Mesendoderm (in vitro differentiated cells): ENCODE data around the gene SLC25A43.

Experiments used
- DNase-seq: peaks from one replicate; pipeline ENCODE4 v3.0.0; 2013
- H2AK5ac ChIP-seq: 2 replicates; pipeline ENCODE4 v1.6.1; 2013; ENCODE audit warnings: low read length, inconsistent platforms
- H2BK120ac ChIP-seq: 2 replicates; pipeline ENCODE4 v1.6.1; 2013; ENCODE audit warnings: low read depth, mild to moderate bottlenecking, low read length, moderate library complexity, mixed read lengths
- H2BK15ac ChIP-seq: replicated peaks from 2 replicates; pipeline ENCODE4 v1.6.1; 2013; ENCODE audit warnings: low read depth, mild to moderate bottlenecking, moderate library complexity
- H2BK5ac ChIP-seq: 2 replicates; pipeline ENCODE4 v1.6.1; 2013; ENCODE audit warnings: low read length, inconsistent platforms
- H3K18ac ChIP-seq: 2 replicates; pipeline ENCODE4 v1.6.1; 2013; ENCODE audit warnings: mild to moderate bottlenecking, low read length, mixed read lengths
- H3K23ac ChIP-seq: one replicate; pipeline ENCODE4 v1.6.1; 2013; ENCODE audit warnings: low read length
- H3K27ac ChIP-seq: 2 replicates; pipeline ENCODE4 v1.5.1; 2013; ENCODE audit warnings: low read depth, mild to moderate bottlenecking, inconsistent platforms, low read length, moderate library complexity
- H3K27me3 ChIP-seq: 2 replicates; pipeline ENCODE4 v1.6.1; 2013; ENCODE audit warnings: low read length, control low read depth, mild to moderate bottlenecking, inconsistent platforms; ENCODE audit not compliant: insufficient read depth, poor library complexity
- H3K36me3 ChIP-seq: 2 replicates; pipeline ENCODE4 v1.6.1; 2013; ENCODE audit warnings: low read length, inconsistent platforms; ENCODE audit not compliant: control insufficient read depth, insufficient read depth
- H3K4ac ChIP-seq: one replicate; pipeline ENCODE4 v1.6.1; 2013; ENCODE audit warnings: low read depth, mild to moderate bottlenecking, low read length, moderate library complexity
- H3K4me1 ChIP-seq: 2 replicates; pipeline ENCODE4 v1.6.1; 2013; ENCODE audit warnings: low read depth, low read length, inconsistent platforms; ENCODE audit not compliant: control insufficient read depth
- H3K4me2 ChIP-seq: 2 replicates; pipeline ENCODE4 v1.6.1; 2013; ENCODE audit warnings: low read length
- H3K4me3 ChIP-seq: 2 replicates; pipeline ENCODE4 v1.5.1; 2013; ENCODE audit warnings: mild to moderate bottlenecking, low read length
- H3K56ac ChIP-seq: one replicate; pipeline ENCODE4 v1.6.1; 2013; ENCODE audit warnings: low read length
- H3K79me1 ChIP-seq: 2 replicates; pipeline ENCODE4 v1.6.1; 2013; ENCODE audit warnings: low read length, inconsistent platforms
- H3K79me2 ChIP-seq: 2 replicates; pipeline ENCODE4 v1.6.1; 2013; ENCODE audit warnings: mild to moderate bottlenecking, low read length; ENCODE audit not compliant: control insufficient read depth, insufficient read depth
- H3K9ac ChIP-seq: 2 replicates; pipeline ENCODE4 v1.6.1; 2013; ENCODE audit warnings: low read length, inconsistent platforms
- H4K5ac ChIP-seq: one replicate; pipeline ENCODE4 v1.6.1; 2013; ENCODE audit warnings: low read length
- H4K8ac ChIP-seq: one replicate; pipeline ENCODE4 v1.6.1; 2013; ENCODE audit warnings: low read depth, mild to moderate bottlenecking, control low read depth, low read length, moderate library complexity
- WGBS: extraction: QIAGEN DNeasy Blood & Tissue Kit; methylation state at CpG from one replicate; pipeline ENCODE4 v1.1.7; 2013; ENCODE audit warnings: low lambda C conversion rate, missing lambda C conversion rate; ENCODE audit not compliant: insufficient coverage; ENCODE audit errors: extremely low coverage; 5-methylcytosine and 5-hydroxymethylcytosine counted together

Gene SLC25A43

DNA sequence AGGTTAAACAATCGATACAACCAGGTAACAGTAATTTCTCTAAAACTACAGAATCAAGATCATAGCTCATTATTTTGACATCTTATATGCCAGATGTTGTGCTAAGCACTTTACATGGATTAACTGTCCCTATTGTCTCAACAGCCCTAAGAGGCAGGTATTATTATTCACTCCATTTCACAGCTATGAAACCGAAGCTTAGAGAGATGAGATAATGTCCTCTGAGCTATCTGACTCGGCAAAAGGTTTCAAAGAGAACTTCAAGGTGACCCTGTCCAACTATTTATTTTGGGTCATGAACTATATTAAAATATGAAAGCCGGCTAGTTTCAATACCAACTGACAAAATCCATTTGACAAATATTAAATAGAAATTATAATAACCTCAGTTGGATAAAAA lies 79.4 kb downstream of the SLC25A43 start:
- Histone ChIP-seq H3K9ac (no peak overlapping the region), H2BK120ac (no peak overlapping the region), H3K4me1 (no peaks in the 10 kb centered on the region), H3K4ac (no peak overlapping the region), H3K27ac (no peak overlapping the region), H3K56ac (no peak overlapping the region), H4K8ac (no peak overlapping the region), H4K5ac (no peak overlapping the region), H3K27me3 (no peaks in the 10 kb centered on the region), H3K4me3 (no peak overlapping the region), H3K79me2 (no peaks in the 10 kb centered on the region), H2BK5ac (no peak overlapping the region), H2AK5ac (no peak overlapping the region), H2BK15ac (no peak overlapping the region), H3K36me3 (no peaks in the 10 kb centered on the region), H3K4me2 (no peak overlapping the region), H3K79me1 (no peaks in the 10 kb centered on the region), H3K23ac (no peak overlapping the region), H3K18ac (no peak overlapping the region)
- no CpG with 5 or more reads among the region's 4 CpGs for WGBS
- no peak for DNase-seq

DNA sequence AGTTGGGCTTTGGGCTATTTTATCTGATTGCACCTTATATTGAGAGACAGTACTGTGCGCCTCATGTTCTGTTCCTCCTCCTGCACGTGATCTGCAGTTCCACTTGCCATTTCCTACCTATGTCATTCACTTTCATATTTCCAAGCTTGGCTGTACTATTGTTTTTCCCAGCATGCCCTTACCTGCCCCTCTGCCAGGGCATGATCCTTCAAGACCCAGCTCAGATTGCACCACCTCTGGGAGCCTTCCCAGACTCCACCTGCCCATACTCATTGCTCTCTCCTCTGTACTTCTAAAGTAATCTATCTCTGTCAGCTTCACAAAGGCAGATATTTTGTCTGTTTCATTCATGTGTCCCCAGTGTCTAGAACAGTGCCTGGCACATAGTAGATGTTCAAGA lies 80.7 kb downstream of the SLC25A43 start:
- Histone ChIP-seq H2BK120ac (no peak overlapping the region), H3K27ac (no peak overlapping the region), H3K4me2 (no peak overlapping the region), H3K4me3 (no peak overlapping the region), H3K27me3 (no peaks in the 10 kb centered on the region), H4K8ac (no peak overlapping the region), H2BK5ac (no peak overlapping the region), H3K18ac (no peak overlapping the region), H3K79me1 (no peaks in the 10 kb centered on the region), H3K23ac (no peak overlapping the region), H3K36me3 (no peaks in the 10 kb centered on the region), H3K56ac (no peak overlapping the region), H4K5ac (no peak overlapping the region), H2BK15ac (no peak overlapping the region), H2AK5ac (no peak overlapping the region), H3K79me2 (no peaks in the 10 kb centered on the region), H3K4ac (no peak overlapping the region), H3K4me1 (no peaks in the 10 kb centered on the region), H3K9ac (no peak overlapping the region)
- DNase-seq: no peak
- no CpG with 5 or more reads among the region's 2 CpGs for WGBS

- no peak overlapping the region for H3K4me2 ChIP-seq
- no peak overlapping the region for H3K18ac ChIP-seq
- H3K56ac ChIP-seq: no peak overlapping the region
- H3K36me3 ChIP-seq: no peaks in the 10 kb centered on the region
- no peak overlapping the region for H4K8ac ChIP-seq
- no peak overlapping the region for H3K9ac ChIP-seq
- H3K23ac ChIP-seq: no peak overlapping the region
- no peaks in the 10 kb centered on the region for H3K4me1 ChIP-seq
- H3K79me2 ChIP-seq: no peaks in the 10 kb centered on the region
- no peaks in the 10 kb centered on the region for H3K27me3 ChIP-seq
- H2AK5ac ChIP-seq: no peak overlapping the region
- H2BK120ac ChIP-seq: no peak overlapping the region
- H3K4me3 ChIP-seq: no peak overlapping the region
- no peak overlapping the region for H3K4ac ChIP-seq
- DNase-seq: no peak
- H4K5ac ChIP-seq: no peak overlapping the region
- H2BK15ac ChIP-seq: no peak overlapping the region
- H3K27ac ChIP-seq: no peak overlapping the region
- no peaks in the 10 kb centered on the region for H3K79me1 ChIP-seq
- no peak overlapping the region for H2BK5ac ChIP-seq
- WGBS: no CpG with 5 or more reads among the region's 4 CpGs
Measured at GRCh38 chrX:119481323-119481801, 82.2 kb downstream of the SLC25A43 start.

- Histone ChIP-seq H3K4me3 (no peak overlapping the region), H3K56ac (no peak overlapping the region), H3K27me3 (no peaks in the 10 kb centered on the region), H3K36me3 (no peaks in the 10 kb centered on the region), H3K9ac (no peak overlapping the region), H4K5ac (no peak overlapping the region), H3K79me2 (no peaks in the 10 kb centered on the region), H3K18ac (peak overlapping the region; percentile 62), H3K4ac (no peak overlapping the region), H3K79me1 (no peaks in the 10 kb centered on the region), H2BK5ac (no peak overlapping the region), H2BK15ac (no peak overlapping the region), H3K4me1 (no peaks in the 10 kb centered on the region), H4K8ac (no peak overlapping the region), H2BK120ac (no peak overlapping the region), H2AK5ac (no peak overlapping the region), H3K4me2 (no peak overlapping the region), H3K27ac (no peak overlapping the region), H3K23ac (no peak overlapping the region)
- no CpG with 5 or more reads among the region's 10 CpGs for WGBS
- DNase-seq: no peak
Measured at GRCh38 chrX:119482041-119482440, 82.9 kb downstream of the SLC25A43 start.

GRCh38 chrX:119482481-119483480 lies 83.6 kb downstream of the SLC25A43 start:
- peak overlapping the region; percentile 62 for H3K18ac ChIP-seq
- H4K8ac ChIP-seq: peak overlapping the region; percentile 40
- no peak overlapping the region for H2AK5ac ChIP-seq
- no peak overlapping the region for H3K4me3 ChIP-seq
- H3K36me3 ChIP-seq: no peaks in the 10 kb centered on the region
- no peak overlapping the region for H4K5ac ChIP-seq
- no peak overlapping the region for H3K23ac ChIP-seq
- peak overlapping the region; percentile 60 for H3K9ac ChIP-seq
- no peak overlapping the region for H3K4ac ChIP-seq
- no peaks in the 10 kb centered on the region for H3K4me1 ChIP-seq
- H3K79me1 ChIP-seq: no peaks in the 10 kb centered on the region
- WGBS: no CpG with 5 or more reads among the region's 48 CpGs
- no peak overlapping the region for H2BK120ac ChIP-seq
- peak; percentile 80 for DNase-seq
- no peaks in the 10 kb centered on the region for H3K27me3 ChIP-seq
- no peak overlapping the region for H3K27ac ChIP-seq
- peak overlapping the region; percentile 62 for H3K4me2 ChIP-seq
- no peak overlapping the region for H2BK5ac ChIP-seq
- H2BK15ac ChIP-seq: no peak overlapping the region
- H3K79me2 ChIP-seq: no peaks in the 10 kb centered on the region
- peak overlapping the region; percentile 84 for H3K56ac ChIP-seq
